Right atrium auricular region (tissue), 2 donors: ENCODE results near the gene CAMTA1. TPM values are rescaled to one million over a fixed set of nuclear protein-coding genes. Genes with fewer than 3 reads are reported as not detected.

Source experiments
- DNase-seq: peaks from one replicate; pipeline ENCODE4 v3.0.0-alpha.2; 2019; ENCODE audit warnings: low spot score
- H3K27ac ChIP-seq, 2 donors: fragments of 200-600 bp; sonication (generic); 1 replicate in 1 of 2; 2 replicates in 1 of 2; pipeline ENCODE4 v1.5.1; 2016 to 2019
- H3K27me3 ChIP-seq, 2 donors: fragments of 200-600 bp; sonication (generic); one replicate each; pipeline versions ENCODE4 v1.5.1 to v1.6.0; 2017 to 2019
- H3K36me3 ChIP-seq: fragments of 200-600 bp; sonication (generic); one replicate; pipeline ENCODE4 v1.5.1; 2016
- H3K4me1 ChIP-seq, 2 donors: fragments of 200-600 bp; sonication (generic); one replicate each; pipeline versions ENCODE4 v1.5.1 to v1.6.0; 2017 to 2019
- H3K4me3 ChIP-seq, 2 donors: fragments of 200-600 bp; sonication (generic); 1 replicate in 1 of 2; 2 replicates in 1 of 2; pipeline ENCODE4 v1.5.1; 2017 to 2019; ENCODE audit warnings: mild to moderate bottlenecking in 1 of 2, moderate library complexity in 1 of 2
- H3K9me3 ChIP-seq, 2 donors: fragments of 200-600 bp; sonication (generic); one replicate each; pipeline ENCODE4 v1.5.1; 2019
- total RNA-seq, 2 donors: library from RNA; depleted of rRNA; stranded (reverse); fragments of >200 nt; gene quantifications; one replicate each; pipeline ENCODE4 v1.1.0, GENCODE V29; 2016
- TF ChIP-seq, protein P1 (sequence below), 2 donors: fragments of 200-600 bp; sonication (generic); IDR thresholded peaks; one replicate each; pipeline ENCODE4 v1.5.1; 2019; ENCODE audit warnings: antibody characterized with exemption in 2 of 2

CAMTA1 gene
- total RNA-seq, 2 donors from 2014 or later: 132 to 190 TPM

GRCh38 chr1:7582460-7582972 lies 797.3 kb downstream of the CAMTA1 start:
- H3K36me3 ChIP-seq: no peaks in the 10 kb centered on the region
- TF ChIP-seq, protein P1, sequence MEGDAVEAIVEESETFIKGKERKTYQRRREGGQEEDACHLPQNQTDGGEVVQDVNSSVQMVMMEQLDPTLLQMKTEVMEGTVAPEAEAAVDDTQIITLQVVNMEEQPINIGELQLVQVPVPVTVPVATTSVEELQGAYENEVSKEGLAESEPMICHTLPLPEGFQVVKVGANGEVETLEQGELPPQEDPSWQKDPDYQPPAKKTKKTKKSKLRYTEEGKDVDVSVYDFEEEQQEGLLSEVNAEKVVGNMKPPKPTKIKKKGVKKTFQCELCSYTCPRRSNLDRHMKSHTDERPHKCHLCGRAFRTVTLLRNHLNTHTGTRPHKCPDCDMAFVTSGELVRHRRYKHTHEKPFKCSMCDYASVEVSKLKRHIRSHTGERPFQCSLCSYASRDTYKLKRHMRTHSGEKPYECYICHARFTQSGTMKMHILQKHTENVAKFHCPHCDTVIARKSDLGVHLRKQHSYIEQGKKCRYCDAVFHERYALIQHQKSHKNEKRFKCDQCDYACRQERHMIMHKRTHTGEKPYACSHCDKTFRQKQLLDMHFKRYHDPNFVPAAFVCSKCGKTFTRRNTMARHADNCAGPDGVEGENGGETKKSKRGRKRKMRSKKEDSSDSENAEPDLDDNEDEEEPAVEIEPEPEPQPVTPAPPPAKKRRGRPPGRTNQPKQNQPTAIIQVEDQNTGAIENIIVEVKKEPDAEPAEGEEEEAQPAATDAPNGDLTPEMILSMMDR (IDR thresholded peaks at IDR 0.05): no peak
- H3K4me3 ChIP-seq: no peak overlapping the region
- no peaks in the 10 kb centered on the region for H3K27me3 ChIP-seq
- H3K9me3 ChIP-seq: no peaks in the 10 kb centered on the region
- H3K4me1 ChIP-seq: peaks cover 0 to 28% of the 10 kb centered on the region in 2 donors
- H3K27ac ChIP-seq: no peak overlapping the region
- no peak for DNase-seq

GRCh38 chr1:7583291-7584096 lies 798.2 kb downstream of the CAMTA1 start:
- H3K36me3 ChIP-seq: no peaks in the 10 kb centered on the region
- no peaks in the 10 kb centered on the region for H3K9me3 ChIP-seq
- peaks cover 0 to 38% of the 10 kb centered on the region in 2 donors for H3K4me1 ChIP-seq
- DNase-seq: no peak
- no peak overlapping the region for H3K4me3 ChIP-seq
- TF ChIP-seq, protein P1 (IDR thresholded peaks at IDR 0.05): no peak
- no peak overlapping the region for H3K27ac ChIP-seq
- no peaks in the 10 kb centered on the region for H3K27me3 ChIP-seq

DNA sequence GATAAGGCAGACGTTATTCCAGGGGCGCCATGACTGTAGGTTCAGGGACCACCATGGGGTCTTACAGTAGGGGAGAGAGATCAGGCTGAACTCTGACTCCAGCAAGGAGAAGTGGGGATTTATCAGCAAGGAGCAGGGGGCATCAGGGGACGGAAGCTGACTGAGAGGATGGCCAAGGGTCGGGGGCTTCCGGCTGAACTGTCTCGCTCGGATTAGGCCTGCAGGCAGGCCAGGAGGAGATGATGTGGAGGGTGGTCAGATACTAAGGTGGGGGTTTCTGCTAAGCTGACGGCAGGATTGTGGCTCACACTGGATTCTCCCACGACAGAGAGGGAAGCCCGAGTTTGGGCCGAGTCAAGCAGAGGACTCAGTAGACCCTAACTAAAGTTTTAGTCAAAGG lies 798.9 kb downstream of the CAMTA1 start:
- Histone ChIP-seq H3K9me3 (no peaks in the 10 kb centered on the region), H3K4me1 (peaks cover 0 to 41% of the 10 kb centered on the region in 2 donors), H3K36me3 (no peaks in the 10 kb centered on the region), H3K4me3 (no peak overlapping the region), H3K27ac (no peak overlapping the region), H3K27me3 (no peaks in the 10 kb centered on the region)
- DNase-seq: no peak
- TF ChIP-seq, protein P1 (IDR thresholded peaks at IDR 0.05): no peak

- H3K27ac ChIP-seq: no peak overlapping the region
- H3K9me3 ChIP-seq: no peaks in the 10 kb centered on the region
- H3K27me3 ChIP-seq: no peaks in the 10 kb centered on the region
- DNase-seq: no peak
- H3K36me3 ChIP-seq: no peaks in the 10 kb centered on the region
- no peak overlapping the region for H3K4me3 ChIP-seq
- H3K4me1 ChIP-seq: peaks cover 0 to 41% of the 10 kb centered on the region in 2 donors
- TF ChIP-seq, protein P1 (IDR thresholded peaks at IDR 0.05): no peak
Observed at GRCh38 chr1:7584643-7585042, 799.4 kb downstream of the CAMTA1 start.

GRCh38 chr1:7585216-7585907 lies 800.1 kb downstream of the CAMTA1 start:
- Histone ChIP-seq H3K4me3 (no peak overlapping the region), H3K9me3 (no peaks in the 10 kb centered on the region), H3K27me3 (no peaks in the 10 kb centered on the region), H3K36me3 (no peaks in the 10 kb centered on the region), H3K27ac (no peak overlapping the region), H3K4me1 (peaks cover 0 to 41% of the 10 kb centered on the region in 2 donors)
- TF ChIP-seq, protein P1 (IDR thresholded peaks at IDR 0.05): no peak
- no peak for DNase-seq
